EH (cell line): ENCODE results near the gene ZNF620.
A peak's percentile ranks its signal among the peaks of the same experiment; 100 is the strongest.
"Not testable (repeated sequence)": the region's sequence is repeated elsewhere in the genome, so short reads cannot be mapped to it uniquely, and the experiment has no call there.

Source experiments
- DNase-seq: peaks from one replicate; pipeline ENCODE4 v3.0.0-alpha.2; 2015; ENCODE audit warnings: low read depth

ZNF620 gene

GRCh38 chr3:40505599-40506462 lies at the start of gene ZNF620:
Gene ZNF620 (plus strand): TSS chr3:40506039. CDS start chr3:40506353, 314 bp downstream.
- peak; percentile 52 for DNase-seq

GRCh38 chr3:40456279-40456939 lies 49.4 kb upstream of the ZNF620 start:
- no peak for DNase-seq

- DNase-seq = peak; percentile 96
Observed at GRCh38 chr3:40456940-40457823, 48.7 kb upstream of the ZNF620 start, which contains the start of gene RPL14. Gene RPL14 (plus strand): TSS chr3:40457339. CDS start chr3:40457472, 133 bp downstream.

GRCh38 chr3:40458473-40458872 lies 47.4 kb upstream of the ZNF620 start:
- DNase-seq = no peak

- DNase-seq = not testable (repeated sequence)
Observed at GRCh38 chr3:40460481-40460880, 45.4 kb upstream of the ZNF620 start.

GRCh38 chr3:40461161-40461560 lies 44.7 kb upstream of the ZNF620 start:
- DNase-seq = no peak

- not testable (repeated sequence) for DNase-seq
Observed at GRCh38 chr3:40462838-40463237, 43.0 kb upstream of the ZNF620 start.

GRCh38 chr3:40463579-40463978 lies 42.3 kb upstream of the ZNF620 start:
- no peak for DNase-seq

GRCh38 chr3:40464339-40465110 lies 41.3 kb upstream of the ZNF620 start:
- DNase-seq = no peak

- no peak for DNase-seq
Observed at GRCh38 chr3:40465111-40465407, 40.8 kb upstream of the ZNF620 start.

GRCh38 chr3:40465456-40465855 lies 40.4 kb upstream of the ZNF620 start:
- DNase-seq = no peak

GRCh38 chr3:40468018-40468417 lies 37.8 kb upstream of the ZNF620 start:
- DNase-seq = no peak

GRCh38 chr3:40470701-40471100 lies 35.1 kb upstream of the ZNF620 start:
- no peak for DNase-seq

- peak; percentile 78 for DNase-seq
Observed at GRCh38 chr3:40476478-40477470, 29.1 kb upstream of the ZNF620 start, which contains the start of gene ZNF619. Gene ZNF619 (plus strand): TSS chr3:40477122. CDS start chr3:40477980, 858 bp downstream.

GRCh38 chr3:40477666-40478065 lies 28.2 kb upstream of the ZNF620 start:
- DNase-seq = peak; percentile 26

- no peak for DNase-seq
Observed at GRCh38 chr3:40487172-40487571, 18.7 kb upstream of the ZNF620 start.

- DNase-seq = peak; percentile 29
Observed at GRCh38 chr3:40490916-40491315, 14.9 kb upstream of the ZNF620 start.

GRCh38 chr3:40494698-40495097 lies 11.1 kb upstream of the ZNF620 start:
- DNase-seq = no peak

- no peak for DNase-seq
Observed at GRCh38 chr3:40497288-40497687, 8.6 kb upstream of the ZNF620 start.

- DNase-seq = no peak
Observed at GRCh38 chr3:40499952-40500351, 5.9 kb upstream of the ZNF620 start.
